ENCODE data around the gene UBE2E1. TPM values are rescaled to one million over a fixed set of nuclear protein-coding genes. Genes with fewer than 3 reads are reported as not detected.

UBE2E1 gene
- total and polyA plus RNA-seq, 2 donors (not counting 1 experiment from before 2014, with no cell fraction given) = 46.7 to 63.7 TPM

DNA sequence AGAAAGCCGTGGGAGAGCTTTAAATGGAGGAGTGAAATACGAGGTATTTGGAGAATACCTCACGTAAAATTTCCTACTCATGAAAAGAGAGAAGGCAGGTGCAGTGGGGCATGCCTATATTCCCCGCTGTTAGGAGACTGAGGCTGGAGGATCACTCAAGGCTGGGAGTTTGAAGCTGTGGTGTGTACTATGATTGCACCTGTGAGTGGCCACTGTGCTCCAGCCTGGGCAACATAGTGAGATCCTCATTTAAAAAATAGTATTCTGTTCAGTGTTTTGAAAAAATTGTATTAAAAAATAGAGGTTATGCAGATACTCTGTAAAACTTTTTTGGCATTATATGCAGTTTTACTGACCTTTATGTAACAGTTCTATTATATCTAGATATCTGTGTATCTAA lies 20.0 kb downstream of the UBE2E1 start:
- DNase-seq (no peak), ATAC-seq (ENCODE audit: low read depth) (no peak)
- ChIA-PET CTCF (interaction anchor here (2.1 kb wide), 1 partner anchor 11 kb away, joined by 5 read pairs; no protein-coding TSS in a partner anchor), POLR2A (no interaction called here)
- Histone ChIP-seq H3K27me3 (replicated peaks in 1 of 4; ENCODE audit: control extremely low read depth in 1 of 4, control insufficient read depth in 3 of 4, insufficient read depth in 4 of 4, low read length in 3 of 4) (no peaks in the 10 kb centered on the region), H3K9me3 (ENCODE audit: control extremely low read depth in 1 of 3, control insufficient read depth in 2 of 3, insufficient read depth in 1 of 3, low read length in 2 of 3) (no peaks in the 10 kb centered on the region), H3K4me3 (ENCODE audit: control extremely low read depth in 1 of 5, extremely low read depth in 1 of 5, insufficient read depth in 1 of 5, low read depth in 2 of 5, low read length in 4 of 5) (no peak overlapping the region), H3K9ac (ENCODE audit: low read length) (no peak overlapping the region), H3K4me2 (replicated peaks; ENCODE audit: low read depth, low read length, poor library complexity, severe bottlenecking) (no peak overlapping the region), H2AFZ (ENCODE audit: insufficient read depth, low read depth, low read length, poor library complexity, severe bottlenecking) (no peak overlapping the region), H3K36me3 (replicated peaks in 1 of 2; ENCODE audit: control extremely low read depth in 1 of 2, control insufficient read depth in 1 of 2, extremely low read depth in 1 of 2, insufficient read depth in 2 of 2, low read length in 1 of 2) (no peaks in the 10 kb centered on the region), H3K79me2 (ENCODE audit: control insufficient read depth, insufficient read depth, low read length) (peaks cover 69% of the 10 kb centered on the region), H4K20me1 (ENCODE audit: control insufficient read depth, insufficient read depth, low read length, poor library complexity, severe bottlenecking) (peaks cover 20% of the 10 kb centered on the region), H3K4me1 (ENCODE audit: control insufficient read depth in 2 of 2, insufficient read depth in 2 of 2, low read length in 2 of 2) (peaks cover 47 to 58% of the 10 kb centered on the region in 2 donors), H3K27ac (ENCODE audit: low read length in 2 of 2) (peak overlapping the region in 1 of 2 donors; percentile 50)
- no peak for TF ChIP-seq EZH2 (IDR thresholded peaks at IDR 0.05; ENCODE audit: borderline replicate concordance, insufficient read depth, low read depth, low read length, poor library complexity, severe bottlenecking)
- TF ChIP-seq, protein P1, sequence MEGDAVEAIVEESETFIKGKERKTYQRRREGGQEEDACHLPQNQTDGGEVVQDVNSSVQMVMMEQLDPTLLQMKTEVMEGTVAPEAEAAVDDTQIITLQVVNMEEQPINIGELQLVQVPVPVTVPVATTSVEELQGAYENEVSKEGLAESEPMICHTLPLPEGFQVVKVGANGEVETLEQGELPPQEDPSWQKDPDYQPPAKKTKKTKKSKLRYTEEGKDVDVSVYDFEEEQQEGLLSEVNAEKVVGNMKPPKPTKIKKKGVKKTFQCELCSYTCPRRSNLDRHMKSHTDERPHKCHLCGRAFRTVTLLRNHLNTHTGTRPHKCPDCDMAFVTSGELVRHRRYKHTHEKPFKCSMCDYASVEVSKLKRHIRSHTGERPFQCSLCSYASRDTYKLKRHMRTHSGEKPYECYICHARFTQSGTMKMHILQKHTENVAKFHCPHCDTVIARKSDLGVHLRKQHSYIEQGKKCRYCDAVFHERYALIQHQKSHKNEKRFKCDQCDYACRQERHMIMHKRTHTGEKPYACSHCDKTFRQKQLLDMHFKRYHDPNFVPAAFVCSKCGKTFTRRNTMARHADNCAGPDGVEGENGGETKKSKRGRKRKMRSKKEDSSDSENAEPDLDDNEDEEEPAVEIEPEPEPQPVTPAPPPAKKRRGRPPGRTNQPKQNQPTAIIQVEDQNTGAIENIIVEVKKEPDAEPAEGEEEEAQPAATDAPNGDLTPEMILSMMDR (IDR thresholded peaks at IDR 0.05) = no peak
- no peaks in the 10 kb centered on the region for H3K27me3 Mint-ChIP-seq
- H3K4me1 Mint-ChIP-seq = peaks cover 76% of the 10 kb centered on the region
- H3K4me3 Mint-ChIP-seq = no peak overlapping the region
- peak overlapping the region; percentile 17 for H3K27ac Mint-ChIP-seq
- no peaks in the 10 kb centered on the region for H3K9me3 Mint-ChIP-seq (ENCODE audit: insufficient read depth)
- WGBS (ENCODE audit: insufficient coverage) = 94% methylated on average over 2 of the region's 4 CpGs
- intact Hi-C loops (cut with micrococcal nuclease) = loop anchor here (5.0 kb wide), 1 partner anchor 121 kb away; the partner anchor contains the start of gene NR1D2

DNA sequence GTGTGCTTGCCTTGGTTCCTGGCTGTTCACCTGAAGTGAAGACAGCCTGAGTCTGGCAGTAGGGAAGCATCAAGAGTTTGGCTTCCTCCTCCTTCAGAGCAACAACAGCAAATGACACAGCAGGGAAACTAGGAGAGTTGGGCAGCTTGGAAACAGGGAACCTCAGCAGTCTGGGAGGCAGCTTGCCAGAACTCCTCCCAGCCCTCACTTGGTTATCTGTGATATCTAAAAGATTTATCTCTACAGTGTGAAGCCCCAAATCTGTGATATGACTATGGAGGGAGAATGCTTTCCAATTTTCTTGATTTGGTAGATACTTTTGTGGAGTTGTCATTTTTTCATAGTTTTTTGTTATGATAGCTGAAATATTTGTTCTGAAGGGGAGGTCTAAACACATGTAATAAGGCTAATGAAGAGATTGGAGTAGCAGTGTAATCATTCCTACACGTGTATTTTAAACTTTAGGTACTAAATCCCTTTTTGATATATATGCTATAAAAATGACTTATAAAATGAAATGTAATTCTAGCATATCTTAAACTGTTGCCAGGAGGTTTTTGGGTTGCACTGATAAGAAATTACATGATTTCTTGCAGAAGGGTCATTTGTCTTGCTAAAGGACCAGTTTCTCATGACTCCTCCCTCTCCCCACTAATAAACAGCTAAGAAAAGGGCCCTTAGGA lies 20.8 kb downstream of the UBE2E1 start:
- Histone ChIP-seq H2AFZ (ENCODE audit: insufficient read depth, low read depth, low read length, poor library complexity, severe bottlenecking) (no peak overlapping the region), H3K27ac (ENCODE audit: low read length in 2 of 2) (peak overlapping the region in 1 of 2 donors; percentile 50), H3K79me2 (ENCODE audit: control insufficient read depth, insufficient read depth, low read length) (peaks cover 66% of the 10 kb centered on the region), H3K4me1 (ENCODE audit: control insufficient read depth in 2 of 2, insufficient read depth in 2 of 2, low read length in 2 of 2) (peaks cover 54 to 60% of the 10 kb centered on the region in 2 donors), H3K4me2 (replicated peaks; ENCODE audit: low read depth, low read length, poor library complexity, severe bottlenecking) (peak overlapping the region; percentile 5), H3K4me3 (ENCODE audit: control extremely low read depth in 1 of 5, extremely low read depth in 1 of 5, insufficient read depth in 1 of 5, low read depth in 2 of 5, low read length in 4 of 5) (no peak overlapping the region), H3K36me3 (replicated peaks in 1 of 2; ENCODE audit: control extremely low read depth in 1 of 2, control insufficient read depth in 1 of 2, extremely low read depth in 1 of 2, insufficient read depth in 2 of 2, low read length in 1 of 2) (no peaks in the 10 kb centered on the region), H4K20me1 (ENCODE audit: control insufficient read depth, insufficient read depth, low read length, poor library complexity, severe bottlenecking) (peaks cover 20% of the 10 kb centered on the region), H3K9me3 (ENCODE audit: control extremely low read depth in 1 of 3, control insufficient read depth in 2 of 3, insufficient read depth in 1 of 3, low read length in 2 of 3) (no peaks in the 10 kb centered on the region), H3K9ac (ENCODE audit: low read length) (no peak overlapping the region), H3K27me3 (replicated peaks in 1 of 4; ENCODE audit: control extremely low read depth in 1 of 4, control insufficient read depth in 3 of 4, insufficient read depth in 4 of 4, low read length in 3 of 4) (no peaks in the 10 kb centered on the region)
- Mint-ChIP-seq H3K9me3 (ENCODE audit: insufficient read depth) (no peaks in the 10 kb centered on the region), H3K4me1 (peaks cover 76% of the 10 kb centered on the region), H3K27me3 (no peaks in the 10 kb centered on the region), H3K27ac (peak overlapping the region; percentile 7), H3K4me3 (no peak overlapping the region)
- ChIA-PET POLR2A (no interaction called here), CTCF (interaction anchor here (1.1 to 2.1 kb wide), 2 partner anchors 11 to 20 kb away, joined by 3 to 5 read pairs; no protein-coding TSS in a partner anchor)
- intact Hi-C loops (cut with micrococcal nuclease) = loop anchor here (5.0 kb wide), 1 partner anchor 121 kb away; the partner anchor contains the start of gene NR1D2
- no CpG with 5 or more reads among the region's 1 CpG for WGBS (ENCODE audit: insufficient coverage)
- DNase-seq = no peak
- TF ChIP-seq, protein P1 (IDR thresholded peaks at IDR 0.05) = no peak
- no peak for TF ChIP-seq EZH2 (IDR thresholded peaks at IDR 0.05; ENCODE audit: borderline replicate concordance, insufficient read depth, low read depth, low read length, poor library complexity, severe bottlenecking)
- ATAC-seq (ENCODE audit: low read depth) = no peak

All from B cell (primary cell).